Mesothelial cell of epicardium (in vitro differentiated cells): ENCODE measurements around the gene GCH1. TPM values are rescaled to one million over a fixed set of nuclear protein-coding genes. Genes with fewer than 3 reads are reported as not detected.
"Not testable (repeated sequence)": the region's sequence is repeated elsewhere in the genome, so short reads cannot be mapped to it uniquely, and the experiment has no call there.

Experiments used
- DNase-seq, 2 experiments: peaks; one replicate each; pipeline ENCODE4 v3.0.0; 2021; ENCODE audit warnings: low spot score in 2 of 2; ENCODE audit not compliant: unreplicated experiment in 2 of 2
- H3K27ac Mint-ChIP-seq: 2 replicates; pipeline ENCODE4 v1.8.0; 2021; ENCODE audit warnings: mixed read lengths
- H3K27me3 Mint-ChIP-seq: 2 replicates; pipeline ENCODE4 v1.8.0; 2021; ENCODE audit warnings: low read depth, mixed read lengths
- H3K36me3 Mint-ChIP-seq: 2 replicates; pipeline ENCODE4 v1.8.0; 2021; ENCODE audit warnings: mixed read lengths
- H3K4me1 Mint-ChIP-seq: 2 replicates; pipeline ENCODE4 v1.8.0; 2021; ENCODE audit warnings: mixed read lengths
- H3K4me3 Mint-ChIP-seq: 2 replicates; pipeline ENCODE4 v1.8.0; 2021; ENCODE audit warnings: mild to moderate bottlenecking, moderate library complexity, mixed read lengths
- H3K9me3 Mint-ChIP-seq: 2 replicates; pipeline ENCODE4 v1.8.0; 2021; ENCODE audit warnings: mixed read lengths
- total RNA-seq: library from RNA; stranded (reverse); gene quantifications from 3 replicates; pipeline ENCODE4 v1.2.1, GENCODE V29; 2021
- TF ChIP-seq, protein P1 (sequence below): fragments of 200-600 bp; sonication (generic); IDR thresholded peaks from one replicate; pipeline ENCODE4 v1.5.0; 2021; ENCODE audit warnings: antibody characterized with exemption; ENCODE audit not compliant: unreplicated experiment

GCH1 gene
- total RNA-seq, 1 donor from 2014 or later: 3.6 TPM

DNA sequence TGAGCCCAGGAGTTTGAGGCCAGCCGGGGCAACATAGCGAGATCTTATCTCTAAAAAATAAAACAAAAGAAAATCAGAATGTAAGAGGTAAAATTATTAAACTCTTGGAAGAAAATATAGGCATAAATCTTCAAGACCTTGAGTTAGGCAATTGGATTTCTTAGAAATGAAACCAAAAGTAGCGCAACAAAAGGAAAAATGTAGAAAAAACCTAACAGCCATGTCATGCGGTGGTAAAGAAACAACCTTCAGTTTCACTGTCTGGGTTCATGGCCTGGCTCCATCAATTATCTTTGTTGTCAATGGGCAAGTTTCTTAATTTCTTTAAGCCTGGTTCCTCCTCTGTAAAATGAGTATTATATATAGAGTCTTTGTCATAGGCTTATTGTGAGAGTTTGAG lies 5.6 kb upstream of the GCH1 start:
- Mint-ChIP-seq H3K9me3 (no peaks in the 10 kb centered on the region), H3K27ac (no peak overlapping the region), H3K4me3 (no peak overlapping the region), H3K4me1 (no peaks in the 10 kb centered on the region), H3K27me3 (peaks cover 6% of the 10 kb centered on the region), H3K36me3 (no peaks in the 10 kb centered on the region)
- DNase-seq: no peak
- TF ChIP-seq, protein P1, sequence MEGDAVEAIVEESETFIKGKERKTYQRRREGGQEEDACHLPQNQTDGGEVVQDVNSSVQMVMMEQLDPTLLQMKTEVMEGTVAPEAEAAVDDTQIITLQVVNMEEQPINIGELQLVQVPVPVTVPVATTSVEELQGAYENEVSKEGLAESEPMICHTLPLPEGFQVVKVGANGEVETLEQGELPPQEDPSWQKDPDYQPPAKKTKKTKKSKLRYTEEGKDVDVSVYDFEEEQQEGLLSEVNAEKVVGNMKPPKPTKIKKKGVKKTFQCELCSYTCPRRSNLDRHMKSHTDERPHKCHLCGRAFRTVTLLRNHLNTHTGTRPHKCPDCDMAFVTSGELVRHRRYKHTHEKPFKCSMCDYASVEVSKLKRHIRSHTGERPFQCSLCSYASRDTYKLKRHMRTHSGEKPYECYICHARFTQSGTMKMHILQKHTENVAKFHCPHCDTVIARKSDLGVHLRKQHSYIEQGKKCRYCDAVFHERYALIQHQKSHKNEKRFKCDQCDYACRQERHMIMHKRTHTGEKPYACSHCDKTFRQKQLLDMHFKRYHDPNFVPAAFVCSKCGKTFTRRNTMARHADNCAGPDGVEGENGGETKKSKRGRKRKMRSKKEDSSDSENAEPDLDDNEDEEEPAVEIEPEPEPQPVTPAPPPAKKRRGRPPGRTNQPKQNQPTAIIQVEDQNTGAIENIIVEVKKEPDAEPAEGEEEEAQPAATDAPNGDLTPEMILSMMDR: no peak

DNA sequence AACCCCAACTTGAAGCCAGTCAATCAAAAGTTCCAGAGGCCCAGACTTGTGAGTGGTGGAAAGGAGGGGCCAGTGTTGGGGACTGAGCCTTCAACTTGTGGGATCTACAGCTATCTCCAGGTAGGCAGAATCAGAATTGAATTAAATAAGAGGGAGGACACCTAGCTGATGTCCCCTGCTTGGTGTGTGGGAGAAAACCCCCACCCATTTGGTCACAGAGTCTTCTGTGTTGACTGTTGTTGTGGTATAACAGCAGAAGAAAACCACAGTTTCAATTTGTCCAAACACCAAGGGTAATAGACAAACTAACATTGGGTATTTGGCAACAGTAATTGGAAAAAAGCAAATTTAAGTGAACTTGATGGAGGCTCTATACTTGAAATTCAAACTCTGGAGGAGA lies 3.4 kb upstream of the GCH1 start:
- DNase-seq: no peak
- Mint-ChIP-seq H3K9me3 (no peaks in the 10 kb centered on the region), H3K36me3 (no peaks in the 10 kb centered on the region), H3K4me1 (peaks cover 2% of the 10 kb centered on the region), H3K4me3 (no peak overlapping the region), H3K27me3 (peaks cover 13% of the 10 kb centered on the region), H3K27ac (no peak overlapping the region)
- TF ChIP-seq, protein P1: no peak

DNA sequence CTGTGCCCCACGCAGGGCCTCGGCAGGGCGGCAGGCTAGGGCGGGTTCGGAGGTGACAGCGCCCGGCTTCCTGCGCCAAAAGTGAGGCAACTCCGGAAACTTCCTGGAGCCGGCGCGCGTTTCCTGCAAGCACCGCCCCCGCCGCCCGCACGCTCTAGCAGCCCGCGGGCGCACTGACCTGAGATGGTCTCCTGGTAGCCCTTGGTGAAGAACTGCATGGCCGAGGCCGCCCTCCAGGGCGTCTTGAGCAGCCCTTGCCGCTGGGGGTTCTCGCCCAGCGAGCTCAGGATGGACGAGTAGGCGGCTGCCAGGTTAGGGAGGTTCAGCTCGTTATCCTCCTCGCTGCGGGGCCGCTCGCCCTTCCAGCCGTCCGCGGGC lies 494 bp downstream of the GCH1 start:
- Mint-ChIP-seq H3K27me3 (peaks cover 25% of the 10 kb centered on the region), H3K4me1 (peaks cover 4% of the 10 kb centered on the region), H3K4me3 (peak overlapping the region; percentile 77), H3K27ac (no peak overlapping the region), H3K36me3 (no peaks in the 10 kb centered on the region), H3K9me3 (no peaks in the 10 kb centered on the region)
- DNase-seq: peak; percentile 40 to 65
- TF ChIP-seq, protein P1: no peak

DNA sequence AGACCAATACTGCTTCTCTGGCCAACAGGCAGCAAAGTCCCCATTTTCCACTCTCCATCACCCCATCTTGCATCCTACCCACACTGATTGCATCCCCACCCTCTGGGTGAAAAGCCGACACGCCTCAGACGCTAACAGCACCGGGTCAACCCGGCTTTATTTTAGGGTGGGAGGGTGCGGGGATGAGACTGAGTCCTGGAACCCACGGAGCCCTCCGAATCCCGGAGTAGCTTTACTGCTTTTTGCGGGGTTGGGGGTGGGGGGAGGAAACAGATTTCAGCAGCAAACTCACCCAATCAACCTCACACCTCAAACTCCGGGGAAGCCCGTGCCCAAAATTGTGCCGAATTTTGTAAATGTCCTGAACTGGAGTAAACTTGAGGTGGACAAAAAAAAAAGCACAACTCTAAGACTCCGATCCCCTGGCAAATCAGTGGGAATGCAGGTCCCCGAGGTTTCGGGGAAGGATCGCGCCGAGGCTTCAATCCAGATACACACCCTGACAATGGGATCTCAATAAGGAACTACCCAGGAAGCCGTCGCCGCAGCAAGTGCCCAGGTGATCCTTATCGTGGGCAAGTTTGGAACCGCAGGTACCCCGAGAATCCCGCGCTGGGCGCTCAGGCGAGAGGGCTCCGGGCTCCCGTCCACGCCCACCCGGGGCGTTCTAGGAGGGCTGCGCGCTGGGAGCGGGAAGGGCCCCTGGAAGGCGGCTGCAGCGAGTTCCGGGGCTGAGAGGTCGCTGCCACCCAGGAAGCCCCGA lies 1.1 kb downstream of the GCH1 start:
- no peak overlapping the region for H3K27ac Mint-ChIP-seq
- H3K36me3 Mint-ChIP-seq: no peaks in the 10 kb centered on the region
- H3K27me3 Mint-ChIP-seq: peaks cover 25% of the 10 kb centered on the region
- TF ChIP-seq, protein P1: no peak
- peaks cover 4% of the 10 kb centered on the region for H3K4me1 Mint-ChIP-seq
- peak overlapping the region; percentile 77 for H3K4me3 Mint-ChIP-seq
- H3K9me3 Mint-ChIP-seq: no peaks in the 10 kb centered on the region
- DNase-seq: no peak

DNA sequence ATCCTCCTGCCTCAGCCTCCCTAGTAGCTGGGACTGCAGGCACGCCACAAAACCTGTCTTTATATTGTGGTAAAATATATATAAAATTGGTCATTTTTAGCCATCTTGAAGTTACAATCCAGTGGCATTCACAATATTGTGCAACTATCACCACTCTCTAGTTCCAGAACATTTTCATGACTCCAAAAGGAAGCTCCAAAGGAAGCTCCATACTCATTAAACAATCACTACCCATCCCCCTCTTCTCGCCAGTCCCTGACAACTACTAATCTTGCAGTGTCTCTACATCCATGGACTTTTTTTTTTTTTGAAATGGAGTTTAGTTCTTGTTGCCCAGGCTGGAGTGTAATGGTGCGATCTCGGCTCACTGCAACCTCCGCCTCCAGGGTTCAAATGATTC lies 3.1 kb downstream of the GCH1 start:
- Mint-ChIP-seq H3K36me3 (no peaks in the 10 kb centered on the region), H3K9me3 (no peaks in the 10 kb centered on the region), H3K4me1 (peaks cover 4% of the 10 kb centered on the region), H3K27me3 (peaks cover 20% of the 10 kb centered on the region), H3K27ac (no peak overlapping the region), H3K4me3 (no peak overlapping the region)
- no peak for DNase-seq
- TF ChIP-seq, protein P1: no peak

DNA sequence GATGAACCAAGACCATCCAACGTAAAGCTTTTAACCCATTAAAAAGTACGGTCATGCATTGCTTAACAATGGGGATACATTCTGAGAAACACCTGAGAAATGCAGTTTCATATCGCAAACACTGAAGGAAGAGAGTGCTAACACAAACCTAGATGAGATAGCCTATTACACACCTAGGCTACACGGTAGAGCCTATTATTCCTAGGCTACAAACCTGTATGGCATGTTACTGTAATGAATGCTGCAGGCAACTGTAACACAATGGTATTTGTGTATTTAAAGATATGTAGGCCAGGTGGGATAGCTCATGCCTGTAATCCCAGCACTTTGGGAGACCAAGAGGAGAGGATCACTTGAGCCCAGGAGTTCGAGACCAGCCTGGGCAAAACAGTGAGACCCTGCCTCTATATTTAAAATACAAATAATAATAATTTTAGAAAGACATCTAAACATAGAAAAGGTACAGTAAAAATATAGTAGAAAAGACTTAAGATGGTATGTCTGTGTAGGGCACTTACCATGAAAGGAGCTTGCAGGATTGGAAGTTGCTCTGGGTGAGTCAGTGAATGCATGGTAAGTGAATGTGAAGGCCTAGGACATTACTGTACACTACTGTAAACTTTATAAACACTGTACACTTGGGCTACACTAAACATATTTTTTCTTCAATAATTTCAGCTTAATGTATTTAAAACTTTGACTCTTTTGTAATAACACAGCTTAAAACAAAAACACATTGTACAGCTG lies 4.6 kb downstream of the GCH1 start:
- H3K4me1 Mint-ChIP-seq, H3K36me3 Mint-ChIP-seq, H3K9me3 Mint-ChIP-seq, H3K4me3 Mint-ChIP-seq, DNase-seq, H3K27ac Mint-ChIP-seq: not testable (repeated sequence)
- H3K27me3 Mint-ChIP-seq: peaks cover 18% of the 10 kb centered on the region
